ENCODE measurements around the gene NHERF2.

GRCh38 chr16:1980030-1980769, 46.5 kb upstream of the NHERF2 start:
- TF ChIP-seq CREB1 (IDR thresholded peaks at IDR 0.05; ENCODE audit: low read depth) = no peak
- no peak for TF ChIP-seq TEAD4 (IDR thresholded peaks at IDR 0.05)
- TF ChIP-seq REST (IDR thresholded peaks at IDR 0.05; ENCODE audit: low read depth) = no peak
- TF ChIP-seq RAD21 (IDR thresholded peaks at IDR 0.05; ENCODE audit: low read depth) = no peak
- TF ChIP-seq TCF12 (IDR thresholded peaks at IDR 0.05; ENCODE audit: low read depth) = no peak

Data from Ishikawa (cell line).